Activated naive CD8-positive, alpha-beta T cell (primary cell): ENCODE results near the gene PBRM1.
A peak's percentile ranks its signal among the peaks of the same experiment; 100 is the strongest.
"Not testable (repeated sequence)": the region's sequence is repeated elsewhere in the genome, so short reads cannot be mapped to it uniquely, and the experiment has no call there.

Experiments used
- H3K27ac Mint-ChIP-seq: one replicate; pipeline ENCODE4 v1.8.0; 2021; ENCODE audit warnings: mixed read lengths
- H3K27me3 Mint-ChIP-seq: one replicate; pipeline ENCODE4 v1.8.0; 2021; ENCODE audit warnings: mixed read lengths
- H3K36me3 Mint-ChIP-seq: one replicate; pipeline ENCODE4 v1.8.0; 2021; ENCODE audit warnings: mixed read lengths
- H3K4me1 Mint-ChIP-seq: one replicate; pipeline ENCODE4 v1.8.0; 2021; ENCODE audit warnings: low read depth, mixed read lengths
- H3K4me3 Mint-ChIP-seq: one replicate; pipeline ENCODE4 v1.8.0; 2021; ENCODE audit warnings: mild to moderate bottlenecking, mixed read lengths
- H3K9me3 Mint-ChIP-seq: one replicate; pipeline ENCODE4 v1.8.0; 2021; ENCODE audit warnings: low read depth, mixed read lengths

PBRM1 gene

GRCh38 chr3:52685709-52686691 lies at the start of gene PBRM1, which contains the start of gene GNL3:
PBRM1 (minus strand) TSS chr3:52685913.
GNL3 (plus strand) TSS chr3:52686032; CDS start chr3:52686093, 61 bp downstream.
- Mint-ChIP-seq H3K9me3 (no peaks in the 10 kb centered on the region), H3K27me3 (no peaks in the 10 kb centered on the region), H3K27ac (peak within 1 kb of the TSS; percentile 99), H3K4me1 (peaks cover 73% of the 10 kb centered on the region), H3K4me3 (peak within 1 kb of the TSS; percentile 99), H3K36me3 (peaks cover 23% of the 10 kb centered on the region)

- H3K36me3 Mint-ChIP-seq: peaks cover 46% of the 10 kb centered on the region
- H3K4me1 Mint-ChIP-seq: peaks cover 7% of the 10 kb centered on the region
- peaks cover 11% of the 10 kb centered on the region for H3K9me3 Mint-ChIP-seq
- H3K27ac Mint-ChIP-seq: no peak overlapping the region
- H3K27me3 Mint-ChIP-seq: no peaks in the 10 kb centered on the region
- H3K4me3 Mint-ChIP-seq: no peak overlapping the region
These were observed 47.7 kb upstream of the PBRM1 start for GRCh38 chr3:52733256-52733891.

GRCh38 chr3:52731590-52731989 lies 45.9 kb upstream of the PBRM1 start:
- Mint-ChIP-seq H3K4me1 (peaks cover 7% of the 10 kb centered on the region), H3K36me3 (peaks cover 49% of the 10 kb centered on the region), H3K27me3 (no peaks in the 10 kb centered on the region), H3K9me3 (peaks cover 11% of the 10 kb centered on the region), H3K27ac (no peak overlapping the region), H3K4me3 (no peak overlapping the region)

GRCh38 chr3:52730681-52731080 lies 45.0 kb upstream of the PBRM1 start:
- Mint-ChIP-seq H3K9me3 (peaks cover 11% of the 10 kb centered on the region), H3K4me3 (no peak overlapping the region), H3K36me3 (peaks cover 46% of the 10 kb centered on the region), H3K27me3 (no peaks in the 10 kb centered on the region), H3K4me1 (peaks cover 7% of the 10 kb centered on the region), H3K27ac (no peak overlapping the region)

- not testable (repeated sequence) for H3K27ac Mint-ChIP-seq, H3K4me3 Mint-ChIP-seq, H3K27me3 Mint-ChIP-seq, H3K4me1 Mint-ChIP-seq
- H3K9me3 Mint-ChIP-seq: peaks cover 11% of the 10 kb centered on the region
- H3K36me3 Mint-ChIP-seq: peaks cover 39% of the 10 kb centered on the region
These were observed 43.0 kb upstream of the PBRM1 start for GRCh38 chr3:52728753-52729152.

GRCh38 chr3:52724511-52724910 lies 38.8 kb upstream of the PBRM1 start:
- Mint-ChIP-seq H3K27me3 (no peaks in the 10 kb centered on the region), H3K4me1 (peaks cover 27% of the 10 kb centered on the region), H3K27ac (no peak overlapping the region), H3K4me3 (no peak overlapping the region), H3K9me3 (no peaks in the 10 kb centered on the region), H3K36me3 (peaks cover 12% of the 10 kb centered on the region)

- peaks cover 10% of the 10 kb centered on the region for H3K36me3 Mint-ChIP-seq
These were observed 38.2 kb upstream of the PBRM1 start for GRCh38 chr3:52723935-52724334.

GRCh38 chr3:52722491-52722890 lies 36.8 kb upstream of the PBRM1 start:
- Mint-ChIP-seq H3K4me1 (peaks cover 28% of the 10 kb centered on the region), H3K36me3 (peaks cover 2% of the 10 kb centered on the region), H3K27me3 (no peaks in the 10 kb centered on the region), H3K27ac (no peak overlapping the region), H3K4me3 (no peak overlapping the region), H3K9me3 (no peaks in the 10 kb centered on the region)

More at GRCh38 chr3:52723935-52724334, 38.2 kb upstream of the PBRM1 start:
- Mint-ChIP-seq H3K4me3 (no peak overlapping the region), H3K27me3 (no peaks in the 10 kb centered on the region), H3K27ac (no peak overlapping the region), H3K4me1 (peaks cover 27% of the 10 kb centered on the region), H3K9me3 (no peaks in the 10 kb centered on the region)

- Mint-ChIP-seq H3K4me3 (no peak overlapping the region), H3K27me3 (no peaks in the 10 kb centered on the region), H3K9me3 (no peaks in the 10 kb centered on the region), H3K27ac (peak overlapping the region; percentile 87), H3K36me3 (peaks cover 2% of the 10 kb centered on the region), H3K4me1 (peaks cover 28% of the 10 kb centered on the region)
These were observed 36.0 kb upstream of the PBRM1 start for GRCh38 chr3:52721730-52722008.

GRCh38 chr3:52721002-52721729 lies 35.5 kb upstream of the PBRM1 start:
- Mint-ChIP-seq H3K9me3 (no peaks in the 10 kb centered on the region), H3K4me1 (peaks cover 28% of the 10 kb centered on the region), H3K36me3 (peaks cover 2% of the 10 kb centered on the region), H3K27ac (peak overlapping the region; percentile 87), H3K4me3 (peak overlapping the region; percentile 61), H3K27me3 (no peaks in the 10 kb centered on the region)

- peaks cover 28% of the 10 kb centered on the region for H3K4me1 Mint-ChIP-seq
- no peaks in the 10 kb centered on the region for H3K9me3 Mint-ChIP-seq
- peaks cover 2% of the 10 kb centered on the region for H3K36me3 Mint-ChIP-seq
- H3K27ac Mint-ChIP-seq: peak overlapping the region; percentile 37
- H3K27me3 Mint-ChIP-seq: no peaks in the 10 kb centered on the region
- H3K4me3 Mint-ChIP-seq: no peak overlapping the region
These were observed 33.9 kb upstream of the PBRM1 start for GRCh38 chr3:52719618-52720017.

- Mint-ChIP-seq H3K4me1 (peaks cover 13% of the 10 kb centered on the region), H3K4me3 (no peak overlapping the region), H3K27me3 (no peaks in the 10 kb centered on the region), H3K27ac (no peak overlapping the region), H3K9me3 (no peaks in the 10 kb centered on the region), H3K36me3 (peaks cover 4% of the 10 kb centered on the region)
These were observed 30.1 kb upstream of the PBRM1 start for GRCh38 chr3:52715714-52716305.

GRCh38 chr3:52714335-52715302 lies 28.9 kb upstream of the PBRM1 start:
- peaks cover 2% of the 10 kb centered on the region for H3K4me1 Mint-ChIP-seq
- H3K27ac Mint-ChIP-seq: no peak overlapping the region
- H3K36me3 Mint-ChIP-seq: peaks cover 4% of the 10 kb centered on the region
- no peaks in the 10 kb centered on the region for H3K27me3 Mint-ChIP-seq
- H3K9me3 Mint-ChIP-seq: no peaks in the 10 kb centered on the region
- no peak overlapping the region for H3K4me3 Mint-ChIP-seq
